HCT116 (cell line): ENCODE measurements around the gene HIVEP3. TPM values are rescaled to one million over a fixed set of nuclear protein-coding genes. Genes with fewer than 3 reads are reported as not detected.

Experiments used
- ATAC-seq: fragments of 200-7000 bp; cut with Tn5 transposase; 2 replicates; pipeline ENCODE4 v1.9.1; 2020; ENCODE audit warnings: mild to moderate bottlenecking, moderate library complexity
- BruUV-seq: library from RNA; stranded (reverse); fragments of 400-500 nt; replicated peaks from 2 replicates; lab custom pipeline; 2021; lab: Mats Ljungman, UMichigan
- CTCF ChIA-PET: fragments of 300-600 bp; sonication (Branson Sonifier 250); formaldehyde crosslinking; loops from one replicate; lab custom pipeline; 2021; ENCODE audit warnings: antibody characterized with exemption; lab: Charles Lee
- POLR2A ChIA-PET: fragments of 300-600, 350-600 bp; sonication (Branson Sonifier 250); formaldehyde crosslinking; loops from one replicate; lab custom pipeline; 2021; ENCODE audit warnings: antibody characterized with exemption; lab: Charles Lee
- RAD21 ChIA-PET, 2 experiments: fragments of 300-600 bp; sonication (Branson Sonifier 250); formaldehyde crosslinking; loops; one replicate each; lab custom pipeline; 2023; ENCODE audit warnings: low total read pairs in 2 of 2; ENCODE audit not compliant: uncharacterized antibody in 2 of 2, unreplicated experiment in 2 of 2, low non-redundant PET in 1 of 2; lab: Charles Lee
- DNase-seq: peaks from one replicate; pipeline ENCODE4 v3.0.0-alpha.2; 2010; ENCODE audit warnings: low read depth, low spot score
- H2AFZ ChIP-seq: fragments of 200-600 bp; shearing (Covaris generic), sonication (generic); 2 replicates; pipeline ENCODE4 v1.6.1; 2017; ENCODE audit warnings: low read depth, mixed run types, mixed read lengths, antibody characterized with exemption, low read length; ENCODE audit not compliant: poor library complexity, severe bottlenecking
- H3K27ac ChIP-seq: 2 replicates; pipeline ENCODE4 v1.5.1; 2012; ENCODE audit warnings: low read depth, low read length
- H3K27me3 ChIP-seq: fragments of 200-600 bp; sonication (generic); 2 replicates; pipeline ENCODE4 v1.6.1; 2016; ENCODE audit warnings: mixed run types, low read length, mixed read lengths; ENCODE audit not compliant: insufficient read depth
- H3K36me3 ChIP-seq, 2 experiments: fragments of 200-500 bp in 1 of 2; fragments of 200-600 bp in 1 of 2; sonication (Bioruptor generic) in 1 of 2; sonication (generic) in 1 of 2; 2 replicates each; pipeline versions ENCODE4 v1.5.1 to v1.6.1; 2014 to 2016; ENCODE audit warnings: low read length in 2 of 2, inconsistent platforms in 1 of 2, mixed read lengths in 1 of 2, mixed run types in 1 of 2; ENCODE audit not compliant: insufficient read depth in 2 of 2, control insufficient read depth in 1 of 2
- H3K4me1 ChIP-seq, 2 experiments: fragments of 200-600 bp in 1 of 2; sonication (generic) in 1 of 2; 2 replicates each; pipeline versions ENCODE4 v1.5.1 to v1.6.1; 2012 to 2017; ENCODE audit warnings: low read length in 2 of 2, inconsistent platforms in 1 of 2, mild to moderate bottlenecking in 1 of 2, mixed read lengths in 1 of 2, mixed run types in 1 of 2, moderate library complexity in 1 of 2; ENCODE audit not compliant: insufficient read depth in 2 of 2, control insufficient read depth in 1 of 2
- H3K4me2 ChIP-seq: fragments of 200-600 bp; sonication (generic); 2 replicates; pipeline ENCODE4 v1.6.1; 2017; ENCODE audit warnings: mixed run types, low read length, mixed read lengths
- H3K4me3 ChIP-seq, 2 experiments: fragments of 200-600 bp in 1 of 2; sonication (generic) in 1 of 2; replicated peaks in 1 of 2; 2 replicates each; pipeline ENCODE4 v1.5.1; 2011 to 2016; ENCODE audit warnings: low read length in 2 of 2, control low read depth in 1 of 2, low read depth in 1 of 2, mild to moderate bottlenecking in 1 of 2, mixed read lengths in 1 of 2, mixed run types in 1 of 2
- H3K79me2 ChIP-seq: fragments of 200-600 bp; sonication (generic); 2 replicates; pipeline ENCODE4 v1.6.1; 2017; ENCODE audit warnings: mild to moderate bottlenecking, mixed run types, low read length, moderate library complexity, mixed read lengths; ENCODE audit not compliant: insufficient read depth
- H3K9ac ChIP-seq: fragments of 200-600 bp; sonication (generic); 2 replicates; pipeline ENCODE4 v1.6.1; 2016; ENCODE audit warnings: low read length, mixed read lengths
- H3K9me2 ChIP-seq: fragments of 200-600 bp; sonication (generic), shearing (Covaris generic); 2 replicates; pipeline ENCODE4 v1.6.1; 2017; ENCODE audit warnings: mixed run types, mild to moderate bottlenecking, moderate library complexity; ENCODE audit not compliant: insufficient read depth
- H3K9me3 ChIP-seq, 2 experiments: fragments of 200-500 bp in 1 of 2; fragments of 200-600 bp in 1 of 2; sonication (Bioruptor generic) in 1 of 2; sonication (generic) in 1 of 2; 2 replicates each; pipeline ENCODE4 v1.6.1; 2014 to 2017; ENCODE audit warnings: low read length in 2 of 2, mixed read lengths in 2 of 2, inconsistent platforms in 1 of 2, low read depth in 1 of 2, mild to moderate bottlenecking in 1 of 2, mixed run types in 1 of 2, moderate library complexity in 1 of 2; ENCODE audit not compliant: control insufficient read depth in 1 of 2, insufficient read depth in 1 of 2
- H4K20me1 ChIP-seq: fragments of 200-600 bp; sonication (generic), shearing (Covaris generic); 2 replicates; pipeline ENCODE4 v1.6.1; 2017; ENCODE audit warnings: mixed run types, mild to moderate bottlenecking, moderate library complexity; ENCODE audit not compliant: insufficient read depth
- EGR1 ChIP-seq: IDR thresholded peaks from 2 replicates; pipeline ENCODE4 v1.6.1; 2012; ENCODE audit warnings: low read depth
- ELF1 ChIP-seq: IDR thresholded peaks from 2 replicates; pipeline ENCODE4 v1.6.1; 2012; ENCODE audit warnings: low read depth, borderline replicate concordance
- EZH2phosphoT487 ChIP-seq: fragments of 200-600 bp; IDR thresholded peaks from 2 replicates; pipeline ENCODE4 v1.6.1; 2018; ENCODE audit warnings: antibody characterized with exemption, borderline replicate concordance
- JUND ChIP-seq: IDR thresholded peaks from 2 replicates; pipeline ENCODE4 v1.6.1; 2012
- POLR2AphosphoS5 ChIP-seq: IDR thresholded peaks from 2 replicates; pipeline ENCODE4 v1.6.1; 2011; ENCODE audit warnings: mild to moderate bottlenecking, low read depth, low read length, moderate library complexity
- SIN3A ChIP-seq: IDR thresholded peaks from 2 replicates; pipeline ENCODE4 v1.6.1; 2012; ENCODE audit warnings: low read depth
- SP1 ChIP-seq: IDR thresholded peaks from 2 replicates; pipeline ENCODE4 v1.6.1; 2012; ENCODE audit warnings: low read depth
- SRF ChIP-seq: IDR thresholded peaks from 2 replicates; pipeline ENCODE4 v1.6.1; 2012; ENCODE audit warnings: low read depth
- YY1 ChIP-seq: IDR thresholded peaks from 2 replicates; pipeline ENCODE4 v1.6.1; 2011; ENCODE audit warnings: low read length, low read depth, moderate library complexity, mild to moderate bottlenecking; ENCODE audit not compliant: insufficient replicate concordance; ENCODE audit errors: extremely low read depth
- intact Hi-C: fragments of 100-400 bp; cut with micrococcal nuclease; formaldehyde crosslinking; loops from 2 replicates; pipeline ENCODE4 v1.10.0; 2022
- total RNA-seq: library from RNA; stranded (reverse); gene quantifications from one replicate; pipeline ENCODE4 v1.2.1, GENCODE V29; 2021; ENCODE audit not compliant: unreplicated experiment
- TF ChIP-seq, protein P1 (sequence below), 3 experiments: fragments of 200-600 bp in 1 of 3; sonication (generic) in 1 of 3; IDR thresholded peaks in 2 of 3; conservative IDR thresholded peaks in 1 of 3; 2 replicates each; pipeline ENCODE4 v1.5.1; 2012 to 2017; ENCODE audit warnings: low read depth in 2 of 3, low read length in 2 of 3, antibody characterized with exemption in 1 of 3, borderline replicate concordance in 1 of 3, control low read depth in 1 of 3, mild to moderate bottlenecking in 1 of 3, mixed read lengths in 1 of 3, mixed run types in 1 of 3, moderate library complexity in 1 of 3; ENCODE audit not compliant: insufficient read depth in 1 of 3
- TF ChIP-seq, protein P2 (sequence below): IDR thresholded peaks from 2 replicates; pipeline ENCODE4 v1.6.1; 2012

The HIVEP3 gene
- total RNA-seq, 1 experiment from 2014 or later = 7.1 TPM

DNA sequence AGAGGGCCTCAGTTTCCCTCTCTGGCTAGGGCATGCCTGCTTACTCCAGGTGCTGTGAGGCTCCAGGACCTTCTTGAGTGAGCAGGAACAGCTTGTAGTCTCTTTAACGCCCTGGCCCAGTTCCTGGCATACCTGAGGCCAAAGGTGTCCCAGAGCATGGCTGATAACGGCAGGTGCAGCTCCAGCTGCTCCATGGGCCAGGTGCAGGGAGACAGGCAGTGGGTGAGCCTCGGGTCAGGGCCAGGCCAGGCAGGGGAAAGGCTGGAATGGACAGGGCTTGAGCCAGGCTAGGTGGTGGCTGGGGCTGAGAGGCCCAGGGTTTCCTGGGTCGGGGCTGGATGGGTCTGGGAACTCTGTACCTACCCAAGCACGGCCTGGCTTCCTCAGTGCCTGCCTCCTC, 452.6 kb downstream of the HIVEP3 start:
- no peak overlapping the region for H2AFZ ChIP-seq
- no peaks in the 10 kb centered on the region for H3K9me3 ChIP-seq
- no peak for DNase-seq
- no peaks in the 10 kb centered on the region for H4K20me1 ChIP-seq
- no peaks in the 10 kb centered on the region for H3K36me3 ChIP-seq
- no peaks in the 10 kb centered on the region for H3K27me3 ChIP-seq
- TF ChIP-seq SIN3A = no peak
- TF ChIP-seq, protein P1, sequence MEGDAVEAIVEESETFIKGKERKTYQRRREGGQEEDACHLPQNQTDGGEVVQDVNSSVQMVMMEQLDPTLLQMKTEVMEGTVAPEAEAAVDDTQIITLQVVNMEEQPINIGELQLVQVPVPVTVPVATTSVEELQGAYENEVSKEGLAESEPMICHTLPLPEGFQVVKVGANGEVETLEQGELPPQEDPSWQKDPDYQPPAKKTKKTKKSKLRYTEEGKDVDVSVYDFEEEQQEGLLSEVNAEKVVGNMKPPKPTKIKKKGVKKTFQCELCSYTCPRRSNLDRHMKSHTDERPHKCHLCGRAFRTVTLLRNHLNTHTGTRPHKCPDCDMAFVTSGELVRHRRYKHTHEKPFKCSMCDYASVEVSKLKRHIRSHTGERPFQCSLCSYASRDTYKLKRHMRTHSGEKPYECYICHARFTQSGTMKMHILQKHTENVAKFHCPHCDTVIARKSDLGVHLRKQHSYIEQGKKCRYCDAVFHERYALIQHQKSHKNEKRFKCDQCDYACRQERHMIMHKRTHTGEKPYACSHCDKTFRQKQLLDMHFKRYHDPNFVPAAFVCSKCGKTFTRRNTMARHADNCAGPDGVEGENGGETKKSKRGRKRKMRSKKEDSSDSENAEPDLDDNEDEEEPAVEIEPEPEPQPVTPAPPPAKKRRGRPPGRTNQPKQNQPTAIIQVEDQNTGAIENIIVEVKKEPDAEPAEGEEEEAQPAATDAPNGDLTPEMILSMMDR (IDR thresholded peaks at IDR 0.05 in 2 of 3, conservative IDR thresholded peaks at IDR 0.05 in 1 of 3; ENCODE audit: borderline replicate concordance in 1 of 3, insufficient read depth in 1 of 3, low read depth in 2 of 3, low read length in 2 of 3) = no peak
- no peak for TF ChIP-seq YY1
- TF ChIP-seq JUND = no peak
- TF ChIP-seq SP1 = no peak
- TF ChIP-seq EGR1 = no peak
- TF ChIP-seq ELF1 = no peak
- TF ChIP-seq, protein P2, sequence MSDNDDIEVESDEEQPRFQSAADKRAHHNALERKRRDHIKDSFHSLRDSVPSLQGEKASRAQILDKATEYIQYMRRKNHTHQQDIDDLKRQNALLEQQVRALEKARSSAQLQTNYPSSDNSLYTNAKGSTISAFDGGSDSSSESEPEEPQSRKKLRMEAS = no peak
- TF ChIP-seq SRF = no peak
- TF ChIP-seq POLR2AphosphoS5 = no peak
- no peak for TF ChIP-seq EZH2phosphoT487
- no peak overlapping the region for H3K4me2 ChIP-seq
- no peaks in the 10 kb centered on the region for H3K79me2 ChIP-seq
- no peak for ATAC-seq
- POLR2A ChIA-PET = no interaction called here
- H3K27ac ChIP-seq = no peak overlapping the region
- peaks cover 0 to 6% of the 10 kb centered on the region in 2 experiments; a peak in 3 of 4 replicates for H3K4me1 ChIP-seq
- H3K4me3 ChIP-seq = no peak overlapping the region
- no TSS peak for BruUV-seq
- CTCF ChIA-PET = no interaction called here
- no peaks in the 10 kb centered on the region for H3K9me2 ChIP-seq
- no peak overlapping the region for H3K9ac ChIP-seq
- intact Hi-C loops = no loop called here
- RAD21 ChIA-PET = no interaction called here
